ENCODE data around the gene RRBP1. TPM values are rescaled to one million over a fixed set of nuclear protein-coding genes. Genes with fewer than 3 reads are reported as not detected.

Gene RRBP1
- total RNA-seq, 2 experiments from 2014 or later: 26.4 to 27.2 TPM

DNA sequence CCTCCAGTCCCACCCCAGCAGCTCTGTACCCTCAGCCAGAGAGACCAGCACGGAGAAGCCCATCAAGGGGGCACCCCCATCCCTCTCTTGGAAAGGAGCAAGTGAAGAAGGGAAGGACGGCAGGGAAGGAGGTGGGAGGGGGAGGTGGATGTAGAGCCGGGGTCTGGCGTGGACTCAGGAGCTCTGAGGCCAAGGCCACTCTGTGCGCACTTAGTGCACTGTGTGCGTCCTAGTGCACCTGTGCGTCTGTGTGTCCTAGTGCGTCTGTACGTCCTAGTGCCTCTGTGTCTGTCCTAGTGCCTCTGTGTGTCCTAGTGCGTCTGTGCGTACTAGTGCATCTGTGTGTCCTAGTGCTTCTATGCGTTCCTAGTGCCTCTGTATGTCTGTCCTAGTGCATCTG is 58.0 kb downstream of the RRBP1 start:
- Mint-ChIP-seq H3K36me3 (ENCODE audit: low read depth) (peaks cover 45% of the 10 kb centered on the region), H3K27ac (no peak overlapping the region)

DNA sequence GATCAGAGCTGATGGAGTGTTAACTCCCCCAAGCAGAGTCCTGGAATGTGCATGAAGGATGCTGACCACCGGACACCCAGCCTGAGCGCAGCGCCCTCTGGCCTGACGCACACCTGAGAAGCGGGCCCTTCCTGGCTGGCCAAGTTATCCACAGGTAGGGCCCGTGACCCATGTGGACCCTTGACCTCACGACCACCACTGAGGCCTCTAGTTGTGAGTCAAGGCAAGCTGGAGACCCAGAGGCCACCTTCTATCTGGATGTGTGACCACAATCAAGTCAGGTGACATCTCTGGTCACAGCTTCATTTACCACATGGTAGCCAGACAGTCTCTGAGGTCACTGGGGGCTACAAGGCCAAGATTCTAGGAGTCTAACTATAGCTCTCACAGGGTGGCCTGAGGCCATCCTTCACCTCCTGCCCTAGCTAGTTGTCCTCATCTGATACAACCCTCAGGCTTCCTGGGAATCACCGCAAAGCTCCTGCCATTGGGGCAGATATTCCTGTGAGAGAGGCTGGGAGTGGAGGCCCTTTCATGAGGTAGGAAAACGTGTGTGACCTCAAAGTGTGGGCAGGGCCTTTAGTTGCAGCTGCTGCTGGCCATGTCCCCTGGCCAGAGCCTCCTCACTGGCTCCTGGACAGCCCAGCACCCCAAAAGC is 59.1 kb downstream of the RRBP1 start:
- ATAC-seq (ENCODE audit: poor library complexity): no peak
- DNase-seq: peak in 2 of 14 experiments; percentile 6 to 12
- Mint-ChIP-seq H3K4me3 (no peak overlapping the region), H3K27ac (no peak overlapping the region), H3K4me1 (ENCODE audit: low read depth) (no peaks in the 10 kb centered on the region), H3K27me3 (no peaks in the 10 kb centered on the region), H3K9me3 (no peaks in the 10 kb centered on the region), H3K36me3 (ENCODE audit: low read depth) (peaks cover 37% of the 10 kb centered on the region)
- Histone ChIP-seq H3K4me3 (ENCODE audit: low read length) (no peak overlapping the region), H3K4me1 (ENCODE audit: insufficient read depth, low read length) (no peaks in the 10 kb centered on the region), H3K27ac (ENCODE audit: low read depth in 1 of 2, low read length in 2 of 2) (no peak overlapping the region), H3K27me3 (ENCODE audit: control insufficient read depth in 1 of 2, insufficient read depth in 2 of 2, low read length in 2 of 2) (no peaks in the 10 kb centered on the region), H3K36me3 (ENCODE audit: insufficient read depth, low read length) (peaks cover 51% of the 10 kb centered on the region), H3K9me3 (ENCODE audit: control insufficient read depth in 1 of 2, insufficient read depth in 1 of 2, low read length in 2 of 2) (no peaks in the 10 kb centered on the region)
- TF ChIP-seq, protein P1, sequence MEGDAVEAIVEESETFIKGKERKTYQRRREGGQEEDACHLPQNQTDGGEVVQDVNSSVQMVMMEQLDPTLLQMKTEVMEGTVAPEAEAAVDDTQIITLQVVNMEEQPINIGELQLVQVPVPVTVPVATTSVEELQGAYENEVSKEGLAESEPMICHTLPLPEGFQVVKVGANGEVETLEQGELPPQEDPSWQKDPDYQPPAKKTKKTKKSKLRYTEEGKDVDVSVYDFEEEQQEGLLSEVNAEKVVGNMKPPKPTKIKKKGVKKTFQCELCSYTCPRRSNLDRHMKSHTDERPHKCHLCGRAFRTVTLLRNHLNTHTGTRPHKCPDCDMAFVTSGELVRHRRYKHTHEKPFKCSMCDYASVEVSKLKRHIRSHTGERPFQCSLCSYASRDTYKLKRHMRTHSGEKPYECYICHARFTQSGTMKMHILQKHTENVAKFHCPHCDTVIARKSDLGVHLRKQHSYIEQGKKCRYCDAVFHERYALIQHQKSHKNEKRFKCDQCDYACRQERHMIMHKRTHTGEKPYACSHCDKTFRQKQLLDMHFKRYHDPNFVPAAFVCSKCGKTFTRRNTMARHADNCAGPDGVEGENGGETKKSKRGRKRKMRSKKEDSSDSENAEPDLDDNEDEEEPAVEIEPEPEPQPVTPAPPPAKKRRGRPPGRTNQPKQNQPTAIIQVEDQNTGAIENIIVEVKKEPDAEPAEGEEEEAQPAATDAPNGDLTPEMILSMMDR (IDR thresholded peaks at IDR 0.05): no peak
- POLR2A ChIA-PET: no interaction called here
- CTCF ChIA-PET: no interaction called here
- intact Hi-C loops (cut with DNase I, micrococcal nuclease): no loop called here

More for the DNA sequence above, 58.0 kb downstream of the RRBP1 start:
- H3K27me3 Mint-ChIP-seq: no peaks in the 10 kb centered on the region
- DNase-seq: no peak
- TF ChIP-seq, protein P1 (IDR thresholded peaks at IDR 0.05): no peak
- H3K4me3 ChIP-seq (ENCODE audit: low read length): no peak overlapping the region
- no peaks in the 10 kb centered on the region for H3K4me1 Mint-ChIP-seq (ENCODE audit: low read depth)
- intact Hi-C loops (cut with DNase I, micrococcal nuclease): no loop called here
- H3K27ac ChIP-seq (ENCODE audit: low read depth in 1 of 2, low read length in 2 of 2): no peak overlapping the region
- no peaks in the 10 kb centered on the region for H3K9me3 Mint-ChIP-seq
- no peaks in the 10 kb centered on the region for H3K9me3 ChIP-seq (ENCODE audit: control insufficient read depth in 1 of 2, insufficient read depth in 1 of 2, low read length in 2 of 2)
- no peaks in the 10 kb centered on the region for H3K4me1 ChIP-seq (ENCODE audit: insufficient read depth, low read length)
- H3K4me3 Mint-ChIP-seq: no peak overlapping the region
- ATAC-seq (ENCODE audit: poor library complexity): no peak
- CTCF ChIA-PET: no interaction called here
- H3K27me3 ChIP-seq (ENCODE audit: control insufficient read depth in 1 of 2, insufficient read depth in 2 of 2, low read length in 2 of 2): no peaks in the 10 kb centered on the region
- H3K36me3 ChIP-seq (ENCODE audit: insufficient read depth, low read length): peaks cover 47% of the 10 kb centered on the region
- POLR2A ChIA-PET: no interaction called here

DNA sequence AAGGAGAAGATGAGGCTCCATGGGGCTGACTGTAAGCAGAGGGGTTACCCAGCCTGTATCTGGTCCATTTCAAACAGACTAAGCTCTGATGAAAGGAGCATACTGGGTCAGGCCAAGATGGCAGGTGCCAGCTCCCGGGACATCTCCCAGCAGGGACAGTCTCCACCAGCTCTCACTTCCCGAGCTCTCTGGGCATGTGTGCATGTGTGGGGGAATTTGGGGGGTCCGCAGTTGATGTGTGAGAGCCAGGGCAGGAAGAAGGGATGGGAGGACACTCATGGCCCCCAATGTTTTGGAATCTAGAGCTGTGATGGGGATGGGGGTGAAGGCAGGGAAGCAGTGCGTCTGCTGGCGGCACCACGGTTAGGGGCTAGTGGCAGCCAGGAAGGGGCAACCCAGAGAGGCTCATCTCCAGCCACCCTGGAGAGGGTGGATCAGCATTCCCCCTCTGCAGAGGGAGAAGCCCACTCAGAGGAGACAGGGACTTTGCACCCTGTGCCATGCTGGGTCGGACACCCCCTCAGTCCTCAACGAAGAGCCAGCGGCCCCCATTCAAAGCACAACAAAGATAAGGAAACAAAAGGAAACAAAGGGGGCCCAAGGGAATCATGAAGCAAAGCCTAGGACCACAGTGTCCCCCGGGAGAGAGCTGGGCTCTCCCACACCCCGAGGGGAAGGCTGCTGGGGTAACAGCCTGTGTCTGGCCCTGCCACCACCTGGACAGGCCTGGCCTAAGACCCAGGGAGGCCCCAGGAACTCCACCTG is 59.8 kb downstream of the RRBP1 start:
- H3K27me3 Mint-ChIP-seq: no peaks in the 10 kb centered on the region

More for the DNA sequence above, 59.8 kb downstream of the RRBP1 start:
- DNase-seq (peak in 3 of 14 experiments; percentile 1 to 12 (median 5)), ATAC-seq (ENCODE audit: poor library complexity) (no peak)
- Histone ChIP-seq H3K9me3 (ENCODE audit: control insufficient read depth in 1 of 2, insufficient read depth in 1 of 2, low read length in 2 of 2) (no peaks in the 10 kb centered on the region), H3K4me1 (ENCODE audit: insufficient read depth, low read length) (no peaks in the 10 kb centered on the region), H3K36me3 (ENCODE audit: insufficient read depth, low read length) (peaks cover 54% of the 10 kb centered on the region), H3K27ac (ENCODE audit: low read depth in 1 of 2, low read length in 2 of 2) (no peak overlapping the region), H3K27me3 (ENCODE audit: control insufficient read depth in 1 of 2, insufficient read depth in 2 of 2, low read length in 2 of 2) (no peaks in the 10 kb centered on the region), H3K4me3 (ENCODE audit: low read length) (no peak overlapping the region)
- ChIA-PET POLR2A (no interaction called here), CTCF (no interaction called here)
- TF ChIP-seq, protein P1 (IDR thresholded peaks at IDR 0.05): no peak
- intact Hi-C loops (cut with DNase I, micrococcal nuclease): no loop called here
- Mint-ChIP-seq H3K36me3 (ENCODE audit: low read depth) (peaks cover 35% of the 10 kb centered on the region), H3K4me1 (ENCODE audit: low read depth) (no peaks in the 10 kb centered on the region), H3K9me3 (no peaks in the 10 kb centered on the region), H3K27ac (no peak overlapping the region), H3K4me3 (no peak overlapping the region)
